IMR-90 (cell line): ENCODE data around the gene LCE2B. TPM values are rescaled to one million over a fixed set of nuclear protein-coding genes. Genes with fewer than 3 reads are reported as not detected.

ENCODE experiments used
- ATAC-seq: fragments of 200-7000 bp; cut with Tn5 transposase; 2 replicates; pipeline ENCODE4 v1.9.1; 2020; ENCODE audit warnings: low read depth, mild to moderate bottlenecking, moderate library complexity
- BruUV-seq: library from RNA; stranded (reverse); fragments of 400-500 nt; replicated peaks from 2 replicates; lab custom pipeline; 2021; lab: Mats Ljungman, UMichigan
- CTCF ChIA-PET: fragments of 300-600 bp; formaldehyde crosslinking; extraction: SDS; loops from one replicate; lab custom pipeline; 2021; ENCODE audit warnings: antibody characterized with exemption; lab: Yijun Ruan, JAX
- POLR2A ChIA-PET: fragments of 300-600 bp; sonication (Branson Sonifier 250); formaldehyde crosslinking; loops from one replicate; lab custom pipeline; 2022; ENCODE audit warnings: antibody characterized with exemption; ENCODE audit not compliant: unreplicated experiment; lab: Charles Lee
- DNase-seq: peaks from one replicate; pipeline ENCODE4 v3.0.0; 2013
- H2AFZ ChIP-seq: replicated peaks from 2 replicates; pipeline ENCODE3; 2013; ENCODE audit warnings: low read length, mild to moderate bottlenecking; ENCODE audit not compliant: poor library complexity
- H2AK5ac ChIP-seq: 2 replicates; pipeline ENCODE4 v1.6.1; 2013; ENCODE audit warnings: low read depth, low read length, inconsistent platforms
- H2AK9ac ChIP-seq: replicated peaks from 2 replicates; pipeline ENCODE3; 2013; ENCODE audit warnings: mild to moderate bottlenecking, low read depth, low read length, moderate library complexity; ENCODE audit not compliant: poor library complexity
- H2BK120ac ChIP-seq: 2 replicates; pipeline ENCODE4 v1.6.1; 2013; ENCODE audit warnings: low read depth, low read length, inconsistent platforms
- H2BK15ac ChIP-seq: 3 replicates; pipeline ENCODE4 v1.6.1; 2013; ENCODE audit warnings: low read depth, low read length, inconsistent platforms
- H2BK20ac ChIP-seq: 2 replicates; pipeline ENCODE4 v1.6.1; 2013; ENCODE audit warnings: low read depth, mild to moderate bottlenecking, inconsistent platforms, low read length, moderate library complexity
- H2BK5ac ChIP-seq: 2 replicates; pipeline ENCODE4 v1.6.1; 2013; ENCODE audit warnings: mild to moderate bottlenecking, low read depth, low read length, inconsistent platforms; ENCODE audit not compliant: poor library complexity, severe bottlenecking
- H3K14ac ChIP-seq: replicated peaks from 2 replicates; pipeline ENCODE4 v1.6.1; 2013; ENCODE audit warnings: low read depth, low read length, inconsistent platforms
- H3K18ac ChIP-seq: 2 replicates; pipeline ENCODE4 v1.6.1; 2013; ENCODE audit warnings: low read depth, low read length, control low read depth
- H3K23ac ChIP-seq: 2 replicates; pipeline ENCODE4 v1.6.1; 2013; ENCODE audit warnings: low read depth, low read length, inconsistent platforms
- H3K27ac ChIP-seq: 2 replicates; pipeline ENCODE4 v1.5.1; 2013; ENCODE audit warnings: mild to moderate bottlenecking, control low read depth, low read length; ENCODE audit not compliant: insufficient read depth
- H3K27me3 ChIP-seq: 2 replicates; pipeline ENCODE4 v1.6.1; 2013; ENCODE audit warnings: low read length; ENCODE audit not compliant: control insufficient read depth, insufficient read depth
- H3K36me3 ChIP-seq: 2 replicates; pipeline ENCODE4 v1.6.1; 2013; ENCODE audit warnings: low read length, mixed read lengths; ENCODE audit not compliant: control insufficient read depth, insufficient read depth
- H3K4ac ChIP-seq: 2 replicates; pipeline ENCODE4 v1.6.1; 2013; ENCODE audit warnings: low read depth, low read length, inconsistent platforms
- H3K4me1 ChIP-seq: 2 replicates; pipeline ENCODE4 v1.6.1; 2013; ENCODE audit warnings: low read length, mixed read lengths; ENCODE audit not compliant: control insufficient read depth, insufficient read depth
- H3K4me2 ChIP-seq: 2 replicates; pipeline ENCODE4 v1.6.1; 2013; ENCODE audit warnings: low read depth, mild to moderate bottlenecking, control low read depth, low read length, moderate library complexity
- H3K4me3 ChIP-seq: 2 replicates; pipeline ENCODE4 v1.5.1; 2013; ENCODE audit warnings: low read depth, mild to moderate bottlenecking, control low read depth, low read length, moderate library complexity; ENCODE audit not compliant: insufficient read depth
- H3K56ac ChIP-seq: 2 replicates; pipeline ENCODE4 v1.6.1; 2013; ENCODE audit warnings: low read length, inconsistent platforms; ENCODE audit not compliant: insufficient read depth; ENCODE audit errors: extremely low read depth
- H3K79me1 ChIP-seq, 2 experiments: 2 replicates each; pipeline ENCODE4 v1.6.1; 2013; ENCODE audit warnings: low read length in 2 of 2, inconsistent platforms in 1 of 2, low read depth in 1 of 2
- H3K9ac ChIP-seq: 2 replicates; pipeline ENCODE4 v1.6.1; 2013; ENCODE audit warnings: low read depth, low read length, control low read depth
- H3K9me1 ChIP-seq: 2 replicates; pipeline ENCODE4 v1.6.1; 2013; ENCODE audit warnings: low read length, inconsistent platforms; ENCODE audit not compliant: insufficient read depth
- H3K9me3 ChIP-seq: 2 replicates; pipeline ENCODE4 v1.6.1; 2013; ENCODE audit warnings: low read length; ENCODE audit not compliant: control insufficient read depth, insufficient read depth
- H4K20me1 ChIP-seq: 2 replicates; pipeline ENCODE4 v1.6.1; 2013; ENCODE audit warnings: low read length, inconsistent platforms; ENCODE audit not compliant: insufficient read depth
- H4K5ac ChIP-seq: 2 replicates; pipeline ENCODE4 v1.6.1; 2013; ENCODE audit warnings: mild to moderate bottlenecking, low read depth, low read length, control low read depth
- H4K8ac ChIP-seq, 2 experiments: 2 replicates each; pipeline ENCODE4 v1.6.1; 2013; ENCODE audit warnings: low read depth in 2 of 2, low read length in 2 of 2, control low read depth in 1 of 2, inconsistent platforms in 1 of 2
- H4K91ac ChIP-seq: 2 replicates; pipeline ENCODE4 v1.6.1; 2013; ENCODE audit warnings: low read depth, low read length, inconsistent platforms; ENCODE audit not compliant: insufficient read depth
- BHLHE40 ChIP-seq: fragments of 150-350 bp; IDR thresholded peaks from 2 replicates; pipeline ENCODE4 v1.6.1; 2016; ENCODE audit warnings: mild to moderate bottlenecking, low read depth, low read length
- CEBPB ChIP-seq: IDR thresholded peaks from 2 replicates; pipeline ENCODE4 v1.6.1; 2012; ENCODE audit warnings: low read depth, low read length, improper control_type of control experiment
- CHD1 ChIP-seq: IDR thresholded peaks from 2 replicates; pipeline ENCODE4 v1.6.1; 2012; ENCODE audit warnings: low read depth, low read length, improper control_type of control experiment
- CTCF ChIP-seq: conservative IDR thresholded peaks from 2 replicates; pipeline ENCODE4 v1.5.1; 2012; ENCODE audit warnings: mild to moderate bottlenecking, low read depth, low read length, improper control_type of control experiment
- ELK1 ChIP-seq: fragments of 150-350 bp; IDR thresholded peaks from 2 replicates; pipeline ENCODE4 v1.6.1; 2016; ENCODE audit warnings: low read depth, mild to moderate bottlenecking, low read length, moderate library complexity, borderline replicate concordance
- FOS ChIP-seq: fragments of 150-350 bp; IDR thresholded peaks from 2 replicates; pipeline ENCODE4 v1.6.1; 2016; ENCODE audit warnings: low read depth, low read length
- MAFK ChIP-seq: IDR thresholded peaks from 2 replicates; pipeline ENCODE4 v1.6.1; 2012; ENCODE audit warnings: low read depth, low read length, improper control_type of control experiment
- MAZ ChIP-seq: IDR thresholded peaks from 2 replicates; pipeline ENCODE4 v1.6.1; 2012; ENCODE audit warnings: low read depth, mild to moderate bottlenecking, low read length, improper control_type of control experiment, moderate library complexity, borderline replicate concordance
- MXI1 ChIP-seq: IDR thresholded peaks from 2 replicates; pipeline ENCODE4 v1.6.1; 2012; ENCODE audit warnings: low read depth, mild to moderate bottlenecking, low read length, moderate library complexity, borderline replicate concordance
- NFE2L2 ChIP-seq: fragments of 150-350 bp; IDR thresholded peaks from 2 replicates; pipeline ENCODE4 v1.6.1; 2016; ENCODE audit warnings: low read depth, mild to moderate bottlenecking, low read length
- POLR2A ChIP-seq: IDR thresholded peaks from 2 replicates; pipeline ENCODE4 v1.6.1; 2012; ENCODE audit warnings: mild to moderate bottlenecking, low read depth, low read length
- RAD21 ChIP-seq: IDR thresholded peaks from 2 replicates; pipeline ENCODE4 v1.6.1; 2012; ENCODE audit warnings: low read length, improper control_type of control experiment
- RCOR1 ChIP-seq: IDR thresholded peaks from 2 replicates; pipeline ENCODE4 v1.6.1; 2012; ENCODE audit warnings: mild to moderate bottlenecking, low read length, improper control_type of control experiment; ENCODE audit not compliant: insufficient replicate concordance
- RFX5 ChIP-seq: IDR thresholded peaks from 2 replicates; pipeline ENCODE4 v1.8.0; 2012; ENCODE audit warnings: low read depth, mild to moderate bottlenecking, low read length, moderate library complexity
- SMC3 ChIP-seq: fragments of 150-350 bp; IDR thresholded peaks from 2 replicates; pipeline ENCODE4 v1.6.1; 2016; ENCODE audit warnings: low read depth, mild to moderate bottlenecking, antibody characterized with exemption, low read length, moderate library complexity
- USF2 ChIP-seq: fragments of 150-350 bp; IDR thresholded peaks from 2 replicates; pipeline ENCODE4 v1.6.1; 2017; ENCODE audit warnings: mild to moderate bottlenecking, antibody characterized with exemption, low read length, low read depth
- WGBS, 2 experiments: methylation state at CpG; one replicate each; pipeline versions ENCODE4 v1.1.5 to v1.1.7; 2013; ENCODE audit warnings: missing lambda C conversion rate in 2 of 2; ENCODE audit not compliant: insufficient read length in 1 of 2; ENCODE audit errors: extremely low coverage in 2 of 2; 5-methylcytosine and 5-hydroxymethylcytosine counted together
- dilution Hi-C: fragments of 300-500 bp; cut with HindIII; formaldehyde crosslinking; loops from one replicate; pipeline ENCODE4 v1.14.3; 2018; ENCODE audit warnings: low sequenced_read_pairs; ENCODE audit not compliant: unreplicated experiment
- in situ Hi-C: fragments of 300-500 bp; cut with MboI; formaldehyde crosslinking; loops from 3 replicates; pipeline ENCODE4 v1.14.3; 2019; ENCODE audit warnings: low sequenced_read_pairs, inconsistent platforms, mixed read lengths
- intact Hi-C: fragments of 100-400 bp; cut with micrococcal nuclease; formaldehyde crosslinking; loops from 2 replicates; pipeline ENCODE4 v1.10.0; 2022
- polyA plus RNA-seq, 3 experiments: library from polyadenylated mRNA; depleted of rRNA; stranded (reverse); fragments of >200 nt; gene quantifications; 2 replicates each; pipeline ENCODE4 v1.2.3, GENCODE V29; 2012; ENCODE audit warnings: low replicate concordance in 1 of 3
- total RNA-seq: library from RNA; depleted of rRNA; stranded (reverse); fragments of >200 nt; gene quantifications from 2 replicates; pipeline ENCODE4 v1.2.3, GENCODE V29; 2012

Gene LCE2B
- total and polyA plus RNA-seq, 2 of the 4 experiments (the other 2 are of a cell fraction): not detected

GRCh38 chr1:152681616-152682015, 4.3 kb upstream of the LCE2B start:
- H2AK5ac ChIP-seq: no peak overlapping the region
- no peak overlapping the region for H3K56ac ChIP-seq
- H3K27me3 ChIP-seq: peaks cover 1% of the 10 kb centered on the region; the same call in 1 of the 2 replicates
- H2AK9ac ChIP-seq: no peak overlapping the region
- no peaks in the 10 kb centered on the region for H4K20me1 ChIP-seq
- H3K36me3 ChIP-seq: no peaks in the 10 kb centered on the region
- no peak overlapping the region for H4K91ac ChIP-seq
- no peak overlapping the region for H3K27ac ChIP-seq
- no peak overlapping the region for H3K23ac ChIP-seq
- WGBS, 2 experiments: 20% methylated on average over 1 of the region's 2 CpGs; no CpG with 5 or more reads in 1 of the 2 experiments
- H3K9ac ChIP-seq: no peak overlapping the region
- no peaks in the 10 kb centered on the region for H3K9me3 ChIP-seq
- no peak overlapping the region for H3K4me2 ChIP-seq
- BruUV-seq: no TSS peak
- H2BK120ac ChIP-seq: no peak overlapping the region
- ATAC-seq (no peak), DNase-seq (no peak)
- H4K5ac ChIP-seq: no peak overlapping the region
- no peak overlapping the region for H2BK5ac ChIP-seq
- no peaks in the 10 kb centered on the region for H3K4me1 ChIP-seq
- no peak overlapping the region for H2AFZ ChIP-seq
- H4K8ac ChIP-seq: no peak overlapping the region
- H3K4ac ChIP-seq: no peak overlapping the region
- no peak overlapping the region for H3K4me3 ChIP-seq
- H3K79me1 ChIP-seq: no peaks in the 10 kb centered on the region
- in situ Hi-C loops: no loop called here
- dilution Hi-C loops: no loop called here
- H2BK15ac ChIP-seq: no peak overlapping the region
- CTCF ChIA-PET: no interaction called here
- H2BK20ac ChIP-seq: no peak overlapping the region
- no peaks in the 10 kb centered on the region for H3K9me1 ChIP-seq
- intact Hi-C loops: no loop called here
- POLR2A ChIA-PET: no interaction called here
- TF ChIP-seq SMC3: no peak
- TF ChIP-seq NFE2L2: no peak
- no peak for TF ChIP-seq POLR2A
- no peak for TF ChIP-seq MXI1
- no peak for TF ChIP-seq MAZ
- TF ChIP-seq USF2: no peak
- no peak for TF ChIP-seq CTCF
- TF ChIP-seq MAFK: no peak
- TF ChIP-seq RCOR1: no peak
- TF ChIP-seq CHD1: no peak
- TF ChIP-seq FOS: no peak
- TF ChIP-seq RAD21: no peak
- no peak for TF ChIP-seq CEBPB
- no peak for TF ChIP-seq RFX5
- TF ChIP-seq BHLHE40: no peak
- no peak for TF ChIP-seq ELK1
- H3K14ac ChIP-seq: no peak overlapping the region
- no peak overlapping the region for H3K18ac ChIP-seq
